ENCODE data around the gene LRRC4C. TPM values are rescaled to one million over a fixed set of nuclear protein-coding genes. Genes with fewer than 3 reads are reported as not detected.

Gene LRRC4C
- total RNA-seq, 4 donors from 2014 or later = 0.38 to 3.5 (median 0.95) TPM; not detected in 1

GRCh38 chr11:40602866-40603552 lies 856.4 kb downstream of the LRRC4C start:
- TF ChIP-seq, protein P1, sequence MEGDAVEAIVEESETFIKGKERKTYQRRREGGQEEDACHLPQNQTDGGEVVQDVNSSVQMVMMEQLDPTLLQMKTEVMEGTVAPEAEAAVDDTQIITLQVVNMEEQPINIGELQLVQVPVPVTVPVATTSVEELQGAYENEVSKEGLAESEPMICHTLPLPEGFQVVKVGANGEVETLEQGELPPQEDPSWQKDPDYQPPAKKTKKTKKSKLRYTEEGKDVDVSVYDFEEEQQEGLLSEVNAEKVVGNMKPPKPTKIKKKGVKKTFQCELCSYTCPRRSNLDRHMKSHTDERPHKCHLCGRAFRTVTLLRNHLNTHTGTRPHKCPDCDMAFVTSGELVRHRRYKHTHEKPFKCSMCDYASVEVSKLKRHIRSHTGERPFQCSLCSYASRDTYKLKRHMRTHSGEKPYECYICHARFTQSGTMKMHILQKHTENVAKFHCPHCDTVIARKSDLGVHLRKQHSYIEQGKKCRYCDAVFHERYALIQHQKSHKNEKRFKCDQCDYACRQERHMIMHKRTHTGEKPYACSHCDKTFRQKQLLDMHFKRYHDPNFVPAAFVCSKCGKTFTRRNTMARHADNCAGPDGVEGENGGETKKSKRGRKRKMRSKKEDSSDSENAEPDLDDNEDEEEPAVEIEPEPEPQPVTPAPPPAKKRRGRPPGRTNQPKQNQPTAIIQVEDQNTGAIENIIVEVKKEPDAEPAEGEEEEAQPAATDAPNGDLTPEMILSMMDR (IDR thresholded peaks at IDR 0.05) = no peak

DNA sequence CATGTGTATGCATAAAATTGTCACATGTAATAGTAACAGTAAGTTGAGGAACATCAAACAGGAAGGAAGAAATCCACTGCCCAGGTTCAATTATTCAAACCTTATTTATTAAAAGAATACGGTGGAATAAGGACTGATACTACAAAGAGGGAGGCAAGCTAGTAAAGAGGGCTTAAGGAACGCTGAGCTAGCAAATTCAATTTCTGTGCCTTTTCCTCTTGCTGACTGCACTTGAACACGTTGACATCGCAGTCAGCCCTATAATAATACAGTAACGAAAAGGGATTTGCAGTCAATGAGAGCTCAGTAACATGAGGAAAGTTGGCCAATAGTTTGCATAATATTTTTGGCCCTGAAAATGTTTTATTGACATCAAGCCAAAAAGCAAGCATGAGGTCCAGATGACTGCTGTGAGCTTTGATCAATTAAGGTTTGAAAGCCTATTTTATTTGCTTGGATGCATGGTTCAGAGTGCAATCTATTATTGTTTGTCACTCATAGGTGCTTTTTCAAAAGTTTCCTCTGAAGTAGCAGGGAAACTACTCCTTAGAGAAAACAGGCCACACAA lies 861.8 kb downstream of the LRRC4C start:
- TF ChIP-seq, protein P1 (IDR thresholded peaks at IDR 0.05) = no peak
- no peak for DNase-seq (ENCODE audit: low spot score)
- no peak for ATAC-seq (ENCODE audit: low FRiP score)

More at GRCh38 chr11:40602866-40603552, 856.4 kb downstream of the LRRC4C start:
- ATAC-seq (ENCODE audit: low FRiP score) (no peak), DNase-seq (ENCODE audit: low spot score) (no peak)

DNA sequence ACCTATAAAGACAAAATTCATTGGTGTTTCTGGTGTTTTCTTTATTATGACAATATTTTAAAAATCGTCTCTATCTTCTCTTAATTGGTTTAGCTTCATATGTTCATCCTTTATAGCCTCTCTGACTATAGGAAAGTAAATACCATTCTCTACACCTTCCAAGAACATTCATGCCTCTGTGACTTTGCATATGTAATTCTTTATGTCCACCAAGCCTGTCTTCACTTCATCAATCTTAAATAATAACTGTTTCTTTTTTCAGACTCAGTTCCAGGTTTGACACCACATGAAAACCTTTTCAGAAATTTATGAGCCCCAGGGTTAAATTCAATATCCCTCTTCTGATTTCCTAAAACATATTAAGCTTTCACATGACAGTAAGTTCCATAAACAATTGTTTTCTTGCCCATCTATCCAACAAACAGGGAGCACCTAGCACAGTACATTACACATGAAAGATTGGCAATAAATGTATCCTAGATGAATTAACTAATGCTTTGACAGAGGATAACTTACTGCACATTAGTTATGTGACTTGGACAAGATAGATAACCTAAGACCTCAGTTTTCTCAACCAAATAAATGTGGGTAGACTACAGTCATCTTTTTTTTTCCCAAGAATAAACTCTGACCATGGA lies 886.1 kb downstream of the LRRC4C start:
- DNase-seq (ENCODE audit: low spot score) = no peak
- TF ChIP-seq, protein P1 (IDR thresholded peaks at IDR 0.05) = no peak
- ATAC-seq (ENCODE audit: low FRiP score) = no peak

GRCh38 chr11:40569947-40570531 lies 889.4 kb downstream of the LRRC4C start:
- TF ChIP-seq, protein P1 (IDR thresholded peaks at IDR 0.05) = no peak
- no peak for ATAC-seq (ENCODE audit: low FRiP score)
- no peak for DNase-seq (ENCODE audit: low spot score)

- DNase-seq (ENCODE audit: low spot score) (no peak), ATAC-seq (ENCODE audit: low FRiP score) (no peak)
- TF ChIP-seq, protein P1 (IDR thresholded peaks at IDR 0.05) = no peak
Observed at GRCh38 chr11:40567392-40567791, 892.1 kb downstream of the LRRC4C start.

DNA sequence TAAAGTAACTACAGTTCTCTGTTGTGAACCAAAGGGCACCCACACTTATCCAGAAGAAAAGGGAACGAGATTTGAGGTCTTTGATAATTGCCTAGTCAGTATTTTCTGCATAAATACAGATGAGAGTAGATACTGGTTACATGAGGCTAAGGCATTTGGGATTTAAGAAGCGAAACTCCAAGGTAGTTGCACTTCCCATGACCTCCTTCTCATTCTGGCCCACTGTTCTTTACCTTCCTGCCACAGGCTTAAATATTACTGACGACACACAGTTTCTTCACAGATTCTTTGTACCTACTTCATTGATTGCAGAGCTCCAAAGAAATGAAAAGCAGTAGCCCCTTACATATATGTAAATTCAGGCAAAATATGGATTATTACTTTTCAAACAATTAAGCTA lies 915.3 kb downstream of the LRRC4C start:
- no peak for DNase-seq (ENCODE audit: low spot score)
- no peak for ATAC-seq (ENCODE audit: low FRiP score)
- TF ChIP-seq, protein P1 (IDR thresholded peaks at IDR 0.05) = no peak

All from omental fat pad (tissue), 4 donors.